HG02798 (cell line): Measurements from ENCODE around the gene RDH8.

Experiments used
- ATAC-seq: cut with Tn5 transposase; IDR thresholded peaks from one replicate; pipeline ENCODE4 v1.9.1; 2021; ENCODE audit warnings: mild to moderate bottlenecking; ENCODE audit not compliant: unreplicated experiment, poor library complexity

RDH8 gene

DNA sequence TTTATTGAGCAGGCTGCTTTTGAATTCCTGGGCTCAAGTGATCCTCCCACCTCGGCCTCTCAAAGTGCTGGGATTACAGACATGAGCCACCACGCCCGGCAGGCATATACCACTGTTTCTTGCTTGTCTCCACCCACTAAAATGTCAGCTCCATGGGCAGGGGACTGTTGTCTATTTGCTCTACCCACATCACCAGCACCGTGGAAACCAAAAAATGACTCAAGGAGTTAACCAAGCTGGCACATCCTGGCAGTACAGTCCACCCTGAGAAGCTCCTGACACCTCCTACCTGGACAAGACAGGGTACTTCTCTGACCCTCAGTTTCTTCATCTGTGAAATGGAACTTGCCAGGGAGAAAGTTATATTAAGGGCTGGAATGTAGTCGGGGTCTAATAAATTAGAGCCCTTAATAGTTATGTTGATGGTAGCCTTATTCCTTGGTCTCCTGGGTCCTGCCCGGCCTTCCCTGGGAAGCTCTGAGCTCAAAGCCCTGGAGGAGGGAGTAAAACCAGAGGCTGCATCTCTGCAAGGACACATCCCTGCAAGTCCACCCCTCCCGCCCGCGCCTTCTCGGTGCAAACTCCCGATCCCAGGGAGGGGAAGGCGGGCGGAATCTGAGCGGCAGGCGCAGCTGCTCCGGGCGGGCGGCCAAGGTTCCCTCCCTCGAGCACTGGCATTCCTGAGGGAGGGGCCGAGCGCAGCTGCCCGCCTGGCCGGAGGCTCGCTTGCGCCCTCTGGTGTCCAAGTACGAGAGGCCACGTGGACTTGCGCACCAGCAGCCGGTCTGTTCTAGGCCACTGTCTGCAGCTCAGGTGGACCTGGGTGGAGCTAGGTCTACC lies 14.1 kb downstream of the RDH8 start:
- peak; percentile 69 for ATAC-seq

DNA sequence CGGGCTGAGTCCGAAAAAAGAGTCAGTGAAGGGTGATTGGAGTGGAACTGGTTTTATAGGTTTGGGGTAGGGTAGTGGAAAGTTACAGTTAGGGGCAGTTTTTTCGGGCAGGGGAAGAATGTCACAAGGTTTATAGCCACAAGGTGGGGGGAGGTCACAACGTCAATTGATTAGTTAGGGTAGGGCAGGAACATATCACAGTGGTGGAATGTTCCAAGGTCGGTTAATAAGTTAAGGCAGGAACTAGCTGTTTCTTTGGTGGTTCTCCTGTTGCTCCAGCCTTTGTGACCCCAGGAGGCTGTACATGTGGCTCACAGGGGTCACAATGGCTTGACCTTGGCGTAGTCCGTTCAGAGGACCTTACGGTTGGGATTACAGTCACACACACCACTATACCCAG lies 20.3 kb downstream of the RDH8 start:
- no peak for ATAC-seq

DNA sequence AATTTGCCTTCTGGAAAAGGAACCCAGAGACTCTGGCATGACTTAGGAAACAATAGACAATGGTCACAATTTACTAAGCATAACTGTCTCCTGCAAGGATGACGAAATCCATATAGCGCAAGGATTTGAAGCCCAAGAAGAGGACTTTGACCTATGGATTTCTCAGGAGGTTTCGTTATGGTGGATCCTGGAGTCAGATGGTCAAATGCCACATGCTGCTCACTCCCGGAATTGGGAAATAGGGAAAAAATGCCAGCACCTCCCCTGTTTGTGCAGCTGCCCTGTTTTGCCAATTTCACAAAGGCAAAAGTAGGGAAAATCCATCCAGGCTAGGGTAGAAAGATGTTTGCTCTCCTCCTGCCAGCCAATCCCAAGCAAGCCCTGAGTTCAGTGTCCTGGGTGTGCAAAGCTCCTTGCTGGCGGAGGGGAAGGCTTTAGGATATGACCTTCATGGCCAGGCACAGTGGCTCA lies 23.4 kb downstream of the RDH8 start:
- ATAC-seq, result no peak

DNA sequence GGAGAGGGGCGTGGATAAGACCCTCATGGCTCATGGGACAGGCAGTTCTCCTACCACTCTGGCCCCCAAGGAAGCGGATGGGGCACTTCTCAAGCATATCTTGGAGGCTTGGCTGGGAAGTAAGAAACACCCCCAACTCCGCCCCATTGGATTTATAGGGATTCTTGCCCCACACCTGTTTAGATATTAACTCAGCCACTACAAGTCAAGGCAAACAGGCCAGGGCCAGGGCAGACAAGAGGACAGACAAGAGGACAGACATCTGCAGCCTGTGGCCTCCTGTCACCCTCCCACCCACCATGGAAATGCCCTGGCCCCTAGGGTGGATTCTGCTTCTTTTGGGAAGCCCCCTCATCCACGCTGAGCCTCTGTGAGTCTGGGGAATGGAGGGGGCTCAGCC lies 24.1 kb downstream of the RDH8 start:
- ATAC-seq, result no peak

DNA sequence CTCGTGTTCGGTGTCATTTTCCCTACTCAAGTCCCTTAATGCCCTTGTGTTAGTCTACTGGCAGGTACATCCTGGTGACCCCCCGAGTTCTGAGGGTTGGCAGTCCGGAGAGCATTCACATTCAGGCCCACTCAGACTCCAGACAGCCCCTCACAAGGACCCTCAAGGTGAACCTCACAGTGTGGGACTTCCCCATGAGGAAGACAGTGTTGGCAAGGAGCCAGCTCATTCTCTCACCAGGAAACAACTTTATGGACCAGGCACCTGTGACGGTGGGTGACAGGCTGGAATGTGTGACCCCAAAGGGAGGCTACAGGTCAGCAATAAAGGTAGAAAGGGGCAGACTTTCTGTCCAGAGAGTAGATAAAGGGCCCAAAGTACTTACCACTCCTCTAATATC lies 24.5 kb downstream of the RDH8 start:
- no peak for ATAC-seq

DNA sequence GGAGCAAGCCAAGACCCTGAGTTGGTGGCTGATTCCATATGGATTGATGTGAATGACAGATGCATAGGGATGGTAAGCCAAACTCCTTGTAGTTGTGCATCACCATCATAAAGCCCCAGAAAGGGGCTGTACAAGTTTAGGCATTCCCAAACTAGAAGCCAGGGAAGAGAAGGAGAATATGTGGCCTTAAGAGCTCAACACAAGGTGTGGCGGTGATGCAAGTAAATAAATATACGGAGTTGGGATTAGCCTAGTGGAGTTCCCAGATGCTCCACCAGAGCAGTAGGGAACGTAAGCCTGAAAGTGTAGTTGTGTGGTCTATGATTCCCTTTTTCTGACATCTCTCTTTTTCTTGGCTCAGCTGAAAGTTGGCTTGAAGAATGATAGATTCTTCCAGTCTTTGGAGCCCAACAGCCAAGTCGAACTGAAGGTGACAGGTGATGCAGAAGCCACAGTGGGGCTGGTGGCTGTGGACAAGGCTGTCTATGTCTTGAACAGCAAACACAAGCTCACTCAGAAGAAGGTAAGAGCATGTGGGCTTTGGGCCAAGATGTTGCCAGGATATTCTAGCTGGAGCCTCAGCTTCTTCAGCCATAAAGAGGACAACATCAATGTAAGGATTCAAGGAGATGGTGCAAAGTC lies 30.1 kb downstream of the RDH8 start:
- ATAC-seq, result no peak

DNA sequence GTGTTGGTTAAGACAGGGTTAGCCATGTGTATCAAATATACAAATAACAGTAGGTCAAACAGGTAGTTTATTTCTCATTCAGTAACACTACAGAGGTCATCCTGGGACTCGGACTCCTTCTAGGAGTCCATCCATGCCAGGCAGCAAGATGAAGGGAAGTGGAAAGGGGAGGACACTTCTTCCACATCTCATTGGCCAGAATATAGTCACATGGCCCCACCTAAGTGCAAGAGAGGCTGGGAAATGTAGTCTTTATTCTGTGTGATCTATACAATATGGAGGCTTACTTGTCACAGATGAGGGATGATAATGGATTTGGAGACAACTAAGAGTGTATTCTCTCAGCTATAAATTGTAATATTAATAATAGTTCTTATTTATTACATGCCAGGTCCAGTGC lies 31.1 kb downstream of the RDH8 start:
- ATAC-seq, result no peak

DNA sequence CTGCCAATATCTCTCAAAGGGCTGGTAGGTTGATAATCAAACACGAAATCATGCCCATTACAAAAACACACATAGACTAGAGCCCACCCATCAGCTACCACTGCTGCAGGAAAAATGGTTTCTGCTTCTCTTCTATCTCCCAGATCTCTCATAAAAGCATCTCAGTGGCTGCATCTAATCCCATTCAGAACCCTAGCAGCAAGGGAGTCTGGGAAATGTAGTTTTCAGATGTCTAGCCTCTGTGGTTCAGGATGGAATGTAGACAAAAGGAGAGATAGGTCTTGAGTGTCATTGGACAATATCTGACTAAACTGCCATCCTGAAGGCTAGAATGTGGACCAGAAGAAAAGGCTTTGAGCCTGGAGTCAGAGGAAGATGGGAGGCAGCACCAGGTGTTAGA lies 32.1 kb downstream of the RDH8 start:
- no peak for ATAC-seq

DNA sequence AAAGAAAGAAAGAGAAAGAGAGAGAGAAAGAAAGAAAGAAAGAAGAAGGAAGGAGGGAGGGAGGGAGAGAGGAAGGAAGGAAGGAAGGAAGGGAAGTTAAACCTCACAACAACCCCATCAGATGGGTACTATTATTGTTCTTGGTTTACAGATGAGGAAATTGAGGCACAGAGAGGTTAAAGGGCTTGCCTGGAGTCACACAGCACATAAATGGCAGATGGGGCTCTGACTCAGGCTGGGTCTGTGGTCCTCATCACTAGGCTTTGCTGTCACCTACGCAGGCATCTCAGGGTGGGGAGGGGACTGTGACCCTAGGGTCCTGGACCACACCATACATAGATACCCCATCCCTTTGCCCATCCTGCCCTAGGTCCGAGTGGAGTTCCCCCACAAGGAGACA lies 36.3 kb downstream of the RDH8 start:
- no peak for ATAC-seq

DNA sequence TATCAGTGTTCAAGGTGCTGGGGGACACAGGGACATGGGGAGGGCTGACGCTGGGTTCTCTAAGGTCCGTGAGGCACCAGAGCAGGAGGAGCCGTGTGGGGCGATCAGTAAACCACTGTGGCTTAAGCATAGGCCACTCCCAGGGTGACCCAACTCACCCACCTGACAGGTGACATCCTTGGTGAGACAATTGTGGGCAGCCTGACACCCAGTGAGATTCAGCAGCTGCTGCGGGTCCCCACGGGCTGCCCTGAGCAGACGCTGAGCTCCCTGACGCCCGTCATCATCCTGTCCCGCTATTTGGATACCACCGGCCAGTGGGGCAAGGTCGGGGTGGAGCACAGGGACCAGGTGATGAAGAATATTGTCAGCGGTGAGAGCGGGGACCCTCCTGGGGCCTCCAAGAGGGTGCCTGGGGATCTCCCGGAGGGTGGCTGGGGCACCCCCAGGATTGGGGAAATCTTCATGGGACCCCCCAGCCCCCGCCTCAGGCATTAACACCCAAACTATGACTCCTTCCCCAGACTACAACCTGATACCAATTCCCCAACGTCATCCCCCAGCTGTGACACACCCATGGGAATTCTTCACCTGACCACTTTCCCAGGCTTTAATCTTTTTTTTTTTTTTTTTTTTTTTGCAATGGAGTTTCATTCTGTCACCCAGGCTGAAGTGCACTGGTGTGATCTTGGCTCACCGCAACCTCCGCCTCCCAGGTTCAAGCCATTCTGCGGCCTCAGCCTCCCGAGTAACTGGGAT lies 39.5 kb downstream of the RDH8 start:
- ATAC-seq, result no peak

DNA sequence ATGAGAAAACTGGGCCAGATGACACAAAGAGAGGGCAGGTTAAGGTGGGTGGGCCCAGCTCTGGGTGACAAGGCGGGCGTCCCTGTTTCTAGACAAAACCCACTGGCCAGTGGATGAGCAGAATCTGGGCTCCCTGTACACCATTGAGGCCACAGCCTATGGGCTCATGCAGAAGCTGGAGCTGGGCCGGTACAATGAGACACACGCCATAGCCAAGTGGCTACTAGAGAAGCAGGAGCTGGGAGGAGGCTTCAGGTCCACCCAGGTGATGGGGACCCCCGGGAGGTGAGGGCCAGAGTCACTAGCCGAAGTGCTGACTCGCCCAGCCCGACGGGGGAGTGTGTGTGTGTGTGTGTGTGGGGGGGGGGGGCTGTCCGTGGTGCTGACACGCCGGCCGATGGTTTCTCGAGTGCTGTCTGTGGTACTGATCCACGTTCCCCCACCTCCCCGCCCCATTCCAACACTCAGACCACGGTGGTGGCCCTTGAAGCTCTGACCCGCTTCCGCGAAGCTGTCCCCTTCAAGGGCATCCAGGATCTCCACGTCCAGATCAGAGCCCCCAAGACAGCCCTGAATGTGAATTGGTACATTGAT lies 48.5 kb downstream of the RDH8 start:
- no peak for ATAC-seq

DNA sequence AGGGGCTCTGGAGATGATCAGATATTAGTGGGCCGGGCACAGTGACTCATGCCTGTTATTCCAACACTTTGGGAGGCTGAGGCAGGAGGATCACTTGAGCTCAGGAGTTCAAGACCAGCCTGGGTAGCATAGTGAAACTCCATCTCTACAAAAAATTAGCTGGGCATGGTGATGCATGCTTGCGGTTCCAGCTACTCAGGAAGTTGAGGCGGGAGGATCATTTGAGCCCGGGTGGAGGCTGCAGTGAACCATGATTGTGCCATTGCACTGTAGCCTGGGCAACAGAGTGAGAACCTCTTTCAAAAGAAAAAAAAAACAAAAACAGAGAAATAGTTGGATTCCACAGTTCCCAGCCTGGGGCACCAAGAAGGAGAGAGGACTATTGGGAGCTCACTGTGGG lies 54.9 kb downstream of the RDH8 start:
- no peak for ATAC-seq

DNA sequence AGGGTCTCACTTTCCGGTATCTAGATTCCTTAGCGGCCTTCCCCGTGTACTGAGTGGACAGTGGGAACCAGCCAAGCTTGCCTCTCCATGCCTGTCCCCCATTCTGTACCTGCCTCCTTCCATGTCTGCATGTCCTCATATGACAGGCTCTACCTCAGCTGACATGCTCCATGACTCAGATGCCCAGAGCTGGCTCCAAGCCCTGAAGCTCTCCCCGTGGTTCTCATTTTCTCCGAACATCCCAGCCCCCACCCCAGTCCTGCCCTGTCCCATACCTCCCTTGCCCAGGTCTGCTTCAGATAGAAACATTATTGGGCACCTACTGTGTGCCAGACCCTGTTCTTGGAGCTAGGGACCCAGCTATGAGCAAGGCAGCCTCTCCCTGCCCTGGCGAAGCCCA lies 55.8 kb downstream of the RDH8 start:
- ATAC-seq, result no peak

DNA sequence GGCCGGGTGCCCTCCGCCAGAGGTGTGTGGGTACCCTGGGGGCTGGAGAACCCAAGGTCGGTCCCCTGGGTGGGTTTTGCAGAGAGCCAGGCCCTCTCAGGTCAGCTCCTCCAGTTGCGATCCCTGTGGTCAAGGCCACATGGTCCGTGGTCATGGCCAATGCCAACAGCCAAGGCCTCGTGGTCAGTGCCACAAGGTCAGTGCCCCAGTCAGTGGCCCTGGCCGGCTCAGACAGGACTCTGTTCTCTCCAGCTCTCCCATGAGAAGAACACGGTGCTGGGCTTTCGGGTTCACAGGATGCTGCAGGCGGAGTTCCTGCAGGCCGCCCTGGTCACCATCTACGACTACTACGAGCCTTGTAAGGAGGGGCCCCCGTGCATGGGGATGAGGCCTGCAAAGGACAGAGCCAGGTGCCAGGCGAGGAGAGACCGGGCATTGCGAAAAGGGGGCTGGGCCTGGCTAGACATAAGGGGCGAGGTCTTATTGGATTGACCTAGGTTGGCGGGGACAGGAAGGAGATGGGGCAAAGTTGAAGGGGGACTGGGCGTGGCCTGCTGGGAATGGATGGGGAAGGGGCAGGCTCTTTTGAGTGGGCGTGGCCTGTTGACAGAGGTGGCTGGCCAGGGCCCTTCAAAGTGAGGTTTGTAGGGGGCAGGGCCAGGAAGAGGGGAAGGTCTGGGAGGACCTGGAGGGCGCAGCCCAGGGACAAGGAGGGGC lies 57.6 kb downstream of the RDH8 start:
- ATAC-seq, result no peak
